Activated naive CD8-positive, alpha-beta T cell (primary cell): ENCODE results near the gene CD22.

Experiments used
- H3K27ac Mint-ChIP-seq: one replicate; pipeline ENCODE4 v1.8.0; 2021; ENCODE audit warnings: mixed read lengths
- H3K27me3 Mint-ChIP-seq: one replicate; pipeline ENCODE4 v1.8.0; 2021; ENCODE audit warnings: mixed read lengths
- H3K36me3 Mint-ChIP-seq: one replicate; pipeline ENCODE4 v1.8.0; 2021; ENCODE audit warnings: mixed read lengths
- H3K4me1 Mint-ChIP-seq: one replicate; pipeline ENCODE4 v1.8.0; 2021; ENCODE audit warnings: low read depth, mixed read lengths
- H3K4me3 Mint-ChIP-seq: one replicate; pipeline ENCODE4 v1.8.0; 2021; ENCODE audit warnings: mild to moderate bottlenecking, mixed read lengths
- H3K9me3 Mint-ChIP-seq: one replicate; pipeline ENCODE4 v1.8.0; 2021; ENCODE audit warnings: low read depth, mixed read lengths

The CD22 gene

GRCh38 chr19:35292421-35293362, 36.3 kb upstream of the CD22 start:
- Mint-ChIP-seq H3K4me1 (peaks cover 6% of the 10 kb centered on the region), H3K27me3 (no peaks in the 10 kb centered on the region), H3K4me3 (no peak overlapping the region), H3K36me3 (no peaks in the 10 kb centered on the region), H3K9me3 (no peaks in the 10 kb centered on the region), H3K27ac (no peak overlapping the region)

- Mint-ChIP-seq H3K4me3 (no peak overlapping the region), H3K4me1 (peaks cover 6% of the 10 kb centered on the region), H3K36me3 (no peaks in the 10 kb centered on the region), H3K9me3 (no peaks in the 10 kb centered on the region), H3K27ac (no peak overlapping the region), H3K27me3 (no peaks in the 10 kb centered on the region)
Observed at GRCh38 chr19:35293363-35293739, 35.6 kb upstream of the CD22 start.

GRCh38 chr19:35293808-35294207, 35.2 kb upstream of the CD22 start:
- no peaks in the 10 kb centered on the region for H3K27me3 Mint-ChIP-seq
- no peak overlapping the region for H3K27ac Mint-ChIP-seq
- H3K36me3 Mint-ChIP-seq, result no peaks in the 10 kb centered on the region
- H3K4me3 Mint-ChIP-seq, result no peak overlapping the region
- H3K4me1 Mint-ChIP-seq, result peaks cover 6% of the 10 kb centered on the region
- no peaks in the 10 kb centered on the region for H3K9me3 Mint-ChIP-seq

- Mint-ChIP-seq H3K4me1 (peaks cover 6% of the 10 kb centered on the region), H3K9me3 (no peaks in the 10 kb centered on the region), H3K36me3 (no peaks in the 10 kb centered on the region), H3K27me3 (no peaks in the 10 kb centered on the region), H3K27ac (no peak overlapping the region), H3K4me3 (no peak overlapping the region)
Observed at GRCh38 chr19:35294328-35294727, 34.7 kb upstream of the CD22 start.

- H3K27ac Mint-ChIP-seq, result no peak overlapping the region
- peaks cover 6% of the 10 kb centered on the region for H3K4me1 Mint-ChIP-seq
- no peak overlapping the region for H3K4me3 Mint-ChIP-seq
- H3K27me3 Mint-ChIP-seq, result no peaks in the 10 kb centered on the region
- H3K36me3 Mint-ChIP-seq, result no peaks in the 10 kb centered on the region
- no peaks in the 10 kb centered on the region for H3K9me3 Mint-ChIP-seq
Observed at GRCh38 chr19:35294859-35295791, 33.9 kb upstream of the CD22 start.

- no peak overlapping the region for H3K27ac Mint-ChIP-seq
Observed at GRCh38 chr19:35295792-35296462, 33.1 kb upstream of the CD22 start.

GRCh38 chr19:35296644-35297514, 32.1 kb upstream of the CD22 start:
- H3K4me1 Mint-ChIP-seq, result peaks cover 6% of the 10 kb centered on the region
- H3K4me3 Mint-ChIP-seq, result no peak overlapping the region
- no peaks in the 10 kb centered on the region for H3K27me3 Mint-ChIP-seq
- H3K36me3 Mint-ChIP-seq, result no peaks in the 10 kb centered on the region
- H3K9me3 Mint-ChIP-seq, result no peaks in the 10 kb centered on the region
- H3K27ac Mint-ChIP-seq, result no peak overlapping the region

More at GRCh38 chr19:35295792-35296462, 33.1 kb upstream of the CD22 start:
- Mint-ChIP-seq H3K27me3 (no peaks in the 10 kb centered on the region), H3K9me3 (no peaks in the 10 kb centered on the region), H3K4me1 (peaks cover 6% of the 10 kb centered on the region), H3K36me3 (no peaks in the 10 kb centered on the region), H3K4me3 (no peak overlapping the region)

GRCh38 chr19:35297515-35297848, 31.5 kb upstream of the CD22 start:
- H3K27ac Mint-ChIP-seq, result no peak overlapping the region
- H3K4me1 Mint-ChIP-seq, result peaks cover 6% of the 10 kb centered on the region
- no peaks in the 10 kb centered on the region for H3K27me3 Mint-ChIP-seq
- H3K4me3 Mint-ChIP-seq, result no peak overlapping the region
- H3K36me3 Mint-ChIP-seq, result no peaks in the 10 kb centered on the region
- no peaks in the 10 kb centered on the region for H3K9me3 Mint-ChIP-seq

GRCh38 chr19:35297922-35298321, 31.1 kb upstream of the CD22 start:
- Mint-ChIP-seq H3K27ac (no peak overlapping the region), H3K4me1 (peaks cover 6% of the 10 kb centered on the region), H3K4me3 (no peak overlapping the region)

GRCh38 chr19:35298561-35298972, 30.4 kb upstream of the CD22 start:
- H3K27ac Mint-ChIP-seq, result no peak overlapping the region
- H3K27me3 Mint-ChIP-seq, result no peaks in the 10 kb centered on the region

More at GRCh38 chr19:35297922-35298321, 31.1 kb upstream of the CD22 start:
- H3K36me3 Mint-ChIP-seq, result no peaks in the 10 kb centered on the region
- H3K27me3 Mint-ChIP-seq, result no peaks in the 10 kb centered on the region
- H3K9me3 Mint-ChIP-seq, result no peaks in the 10 kb centered on the region

GRCh38 chr19:35299523-35300338, 29.3 kb upstream of the CD22 start:
- H3K4me3 Mint-ChIP-seq, result no peak overlapping the region
- H3K4me1 Mint-ChIP-seq, result peaks cover 6% of the 10 kb centered on the region
- H3K27me3 Mint-ChIP-seq, result no peaks in the 10 kb centered on the region
- no peaks in the 10 kb centered on the region for H3K9me3 Mint-ChIP-seq
- no peak overlapping the region for H3K27ac Mint-ChIP-seq
- H3K36me3 Mint-ChIP-seq, result no peaks in the 10 kb centered on the region

More at GRCh38 chr19:35298561-35298972, 30.4 kb upstream of the CD22 start:
- no peaks in the 10 kb centered on the region for H3K36me3 Mint-ChIP-seq
- peaks cover 6% of the 10 kb centered on the region for H3K4me1 Mint-ChIP-seq
- no peaks in the 10 kb centered on the region for H3K9me3 Mint-ChIP-seq
- H3K4me3 Mint-ChIP-seq, result no peak overlapping the region

GRCh38 chr19:35300339-35300649, 28.7 kb upstream of the CD22 start:
- H3K4me3 Mint-ChIP-seq, result no peak overlapping the region

GRCh38 chr19:35301961-35302360, 27.0 kb upstream of the CD22 start:
- H3K4me3 Mint-ChIP-seq, result no peak overlapping the region
- H3K27ac Mint-ChIP-seq, result no peak overlapping the region
- no peaks in the 10 kb centered on the region for H3K9me3 Mint-ChIP-seq
- no peaks in the 10 kb centered on the region for H3K27me3 Mint-ChIP-seq
- H3K4me1 Mint-ChIP-seq, result no peaks in the 10 kb centered on the region
- H3K36me3 Mint-ChIP-seq, result no peaks in the 10 kb centered on the region

More at GRCh38 chr19:35300339-35300649, 28.7 kb upstream of the CD22 start:
- Mint-ChIP-seq H3K4me1 (peaks cover 6% of the 10 kb centered on the region), H3K36me3 (no peaks in the 10 kb centered on the region), H3K27me3 (no peaks in the 10 kb centered on the region), H3K9me3 (no peaks in the 10 kb centered on the region), H3K27ac (no peak overlapping the region)
